Small intestine (tissue), 7 donors: Measurements from ENCODE around the gene ATP1A3. TPM values are rescaled to one million over a fixed set of nuclear protein-coding genes. Genes with fewer than 3 reads are reported as not detected.
A peak's percentile ranks its signal among the peaks of the same experiment; 100 is the strongest.
"Not testable (repeated sequence)": the region's sequence is repeated elsewhere in the genome, so short reads cannot be mapped to it uniquely, and the experiment has no call there.

Experiments
- DNase-seq, 2 donors: peaks; one replicate each; pipeline versions ENCODE4 v3.0.0 to v3.0.0-alpha.2; 2013
- FAIRE-seq: peaks from 2 replicates; lab custom pipeline; 2012; peaks lifted over from hg19 to GRCh38; lab: Jason Lieb, UNC
- H3K27ac ChIP-seq, 3 donors: one replicate each; pipeline ENCODE4 v1.5.1; 2013; ENCODE audit warnings: low read length in 2 of 3, mild to moderate bottlenecking in 2 of 3, control low read depth in 1 of 3, inconsistent platforms in 1 of 3, low read depth in 1 of 3, moderate library complexity in 1 of 3
- H3K27me3 ChIP-seq, 3 donors: one replicate each; pipeline ENCODE4 v1.6.1; 2013; ENCODE audit warnings: low read length in 3 of 3, inconsistent platforms in 1 of 3; ENCODE audit not compliant: control insufficient read depth in 3 of 3, insufficient read depth in 3 of 3
- H3K36me3 ChIP-seq, 3 donors: one replicate each; pipeline ENCODE4 v1.6.1; 2013; ENCODE audit warnings: low read length in 3 of 3, inconsistent platforms in 1 of 3, low read depth in 1 of 3, mild to moderate bottlenecking in 1 of 3, moderate library complexity in 1 of 3; ENCODE audit not compliant: control insufficient read depth in 3 of 3, insufficient read depth in 2 of 3
- H3K4me1 ChIP-seq, 3 donors: one replicate each; pipeline ENCODE4 v1.6.1; 2013; ENCODE audit warnings: low read length in 2 of 3, inconsistent platforms in 1 of 3, low read depth in 1 of 3, mild to moderate bottlenecking in 1 of 3, moderate library complexity in 1 of 3; ENCODE audit not compliant: control insufficient read depth in 3 of 3, insufficient read depth in 2 of 3
- H3K4me3 ChIP-seq, 3 donors: one replicate each; pipeline ENCODE4 v1.5.1; 2013; ENCODE audit warnings: low read length in 3 of 3, control low read depth in 1 of 3, inconsistent platforms in 1 of 3, low read depth in 1 of 3, mild to moderate bottlenecking in 1 of 3, moderate library complexity in 1 of 3
- H3K9me3 ChIP-seq, 2 donors: one replicate each; pipeline ENCODE4 v1.6.1; 2013; ENCODE audit warnings: low read depth in 1 of 2, low read length in 1 of 2; ENCODE audit not compliant: control insufficient read depth in 2 of 2, insufficient read depth in 1 of 2
- WGBS, 3 donors: extraction: QIAGEN DNeasy Blood & Tissue Kit; methylation state at CpG; one replicate each; pipeline ENCODE4 v1.1.7; 2013; 5-methylcytosine and 5-hydroxymethylcytosine counted together
- polyA plus RNA-seq, 4 donors: library from polyadenylated mRNA; stranded (reverse) in 3 of 4; unstranded in 1 of 4; fragments of 200-250 nt in 3 of 4; fragments of 120-200 nt in 1 of 4; gene quantifications; one replicate each; pipeline versions ENCODE4 v1.2.1 to v1.2.3, GENCODE V29; 2013
- donor health status: healthy with polysubstance abuse.
- donor health status: control.
- donor health status: control.
- donor health status: Bipolar disorder and iron deficiency.
- donor health status: healthy.

Gene ATP1A3
- polyA plus RNA-seq, 4 donors = 0.81 to 4.3 (median 1.3) TPM; not detected in 1

DNA sequence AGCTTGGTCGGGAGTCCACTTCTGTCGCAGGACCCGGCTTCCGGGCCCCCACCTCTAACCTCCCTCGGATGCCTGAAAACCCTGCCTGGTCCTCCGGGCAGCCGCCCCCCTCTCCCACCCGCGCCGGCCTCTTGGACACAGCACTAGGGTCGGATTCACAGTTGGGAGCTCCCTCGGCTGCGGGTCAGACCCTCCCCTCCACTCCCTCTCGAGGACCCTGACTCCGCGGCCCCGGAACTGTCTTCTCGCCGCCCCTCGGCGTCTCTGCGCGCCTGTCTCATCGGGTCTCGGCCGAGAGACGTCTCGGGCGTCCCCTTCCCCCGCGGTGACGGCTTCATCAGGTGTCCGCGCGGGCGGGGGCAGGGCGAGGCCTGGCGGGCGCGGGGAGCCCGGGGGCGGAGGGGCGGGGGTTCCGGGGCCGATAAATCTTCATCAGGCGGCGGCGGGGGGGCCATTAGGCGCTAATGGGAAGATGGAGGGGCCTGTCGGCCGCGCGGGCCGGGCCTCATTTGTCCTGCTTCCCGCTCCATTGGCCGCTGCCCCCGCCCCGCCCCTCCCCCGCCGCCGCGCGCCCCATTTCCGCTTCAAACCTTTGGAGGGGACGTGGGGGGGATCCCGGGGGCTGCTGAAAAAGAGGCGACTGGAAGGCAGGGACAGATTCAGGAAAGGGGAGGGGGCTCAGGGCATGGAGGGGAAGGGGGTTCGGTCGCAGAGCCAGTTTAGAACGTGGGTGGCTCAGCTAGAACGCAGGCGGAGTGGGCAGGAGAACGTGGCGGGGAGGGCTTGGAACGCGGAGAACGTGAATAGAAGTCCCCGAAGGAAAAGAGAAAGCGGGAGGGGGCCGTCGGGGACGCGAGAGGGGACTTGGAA lies 53.9 kb downstream of the ATP1A3 start:
- 3 to 6% (median 3%) methylated on average over 69 to 83 of the region's 83 CpGs for WGBS, 3 donors
- no peak for FAIRE-seq
- Histone ChIP-seq H3K9me3 (no peaks in the 10 kb centered on the region), H3K4me3 (peak overlapping the region; percentile 39 to 60 (median 58)), H3K27me3 (peaks cover 0 to 55% (median 0%) of the 10 kb centered on the region in 3 donors), H3K4me1 (peaks cover 0 to 4% (median 0%) of the 10 kb centered on the region in 3 donors), H3K27ac (peak overlapping the region in 2 of 3 donors; percentile 27 to 60), H3K36me3 (no peaks in the 10 kb centered on the region)
- peak in 1 of 2 donors; percentile 42 for DNase-seq

DNA sequence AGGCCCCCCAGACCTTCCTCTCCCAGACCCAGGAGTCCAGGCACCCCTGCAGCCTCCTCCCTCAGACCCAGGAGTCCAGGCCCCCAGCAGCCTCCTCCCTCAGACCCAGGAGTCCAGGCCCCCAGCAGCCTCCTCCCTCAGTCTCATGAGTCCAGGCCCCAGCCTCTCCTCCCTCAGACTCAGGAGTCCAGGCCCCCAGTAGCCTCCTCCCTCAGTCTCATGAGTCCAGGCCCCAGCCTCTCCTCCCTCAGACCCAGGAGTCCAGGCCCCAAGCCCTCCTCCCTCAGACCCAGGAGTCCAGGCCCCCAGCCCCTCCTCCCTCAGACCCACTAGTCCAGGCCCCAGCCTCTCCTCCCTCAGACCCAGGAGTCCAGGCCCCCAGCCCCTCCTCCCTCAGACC lies 54.8 kb downstream of the ATP1A3 start:
- not testable (repeated sequence) for H3K4me3 ChIP-seq, H3K27ac ChIP-seq, DNase-seq, H3K36me3 ChIP-seq, H3K4me1 ChIP-seq, FAIRE-seq, H3K9me3 ChIP-seq
- H3K27me3 ChIP-seq = peaks cover 0 to 64% (median 0%) of the 10 kb centered on the region in 3 donors

DNA sequence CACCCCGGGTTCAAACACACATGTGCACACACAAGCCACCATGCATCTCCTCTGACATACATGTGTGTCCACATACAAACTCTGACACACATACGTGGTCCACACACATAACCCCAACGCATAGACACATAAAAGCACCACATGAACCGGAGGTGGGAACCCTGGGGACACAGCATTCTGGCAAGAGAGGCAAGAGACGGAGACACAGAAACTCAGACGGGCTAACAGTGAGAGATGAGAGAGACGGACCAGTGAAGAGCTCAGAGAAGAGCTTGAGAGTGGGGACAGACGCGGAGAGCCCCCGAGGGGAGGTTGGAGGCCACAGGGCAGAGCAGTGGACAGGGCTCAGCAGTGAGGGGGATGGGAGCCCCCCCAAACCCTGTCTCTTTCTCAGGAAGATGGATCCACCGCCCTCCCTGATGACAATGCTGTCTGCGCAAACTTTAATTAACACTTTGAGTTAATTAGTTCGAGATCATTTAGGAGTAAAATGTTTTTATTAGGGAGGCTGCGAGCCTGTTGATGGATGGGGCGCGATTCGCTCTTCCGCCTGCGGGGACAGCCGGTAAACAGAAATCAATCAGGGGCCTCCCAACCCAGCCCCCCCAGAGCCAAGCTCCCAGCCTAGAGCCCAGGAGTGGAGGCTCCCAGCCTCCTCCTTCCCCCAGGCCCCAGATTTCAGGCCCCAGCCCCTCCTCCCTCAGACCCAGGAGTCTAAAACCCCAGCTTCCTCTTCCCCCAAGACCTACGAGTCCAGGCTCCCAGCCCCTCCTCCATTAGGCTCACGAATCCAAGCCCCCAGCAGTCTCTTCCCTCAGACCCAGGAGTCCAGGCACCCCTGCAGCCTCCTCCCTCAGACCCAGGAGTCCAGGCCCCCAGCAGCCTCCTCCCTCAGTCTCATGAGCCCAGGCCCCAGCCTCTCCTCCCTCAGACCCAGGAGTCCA lies 56.2 kb downstream of the ATP1A3 start:
- Histone ChIP-seq H3K9me3 (no peaks in the 10 kb centered on the region), H3K36me3 (no peaks in the 10 kb centered on the region), H3K27ac (no peak overlapping the region), H3K4me3 (no peak overlapping the region), H3K27me3 (peaks cover 0 to 74% (median 0%) of the 10 kb centered on the region in 3 donors), H3K4me1 (peaks cover 0 to 4% (median 0%) of the 10 kb centered on the region in 3 donors)
- no peak for FAIRE-seq
- DNase-seq = no peak
- 48 to 60% (median 58%) methylated on average over 22 of the region's 22 CpGs for WGBS, 3 donors

DNA sequence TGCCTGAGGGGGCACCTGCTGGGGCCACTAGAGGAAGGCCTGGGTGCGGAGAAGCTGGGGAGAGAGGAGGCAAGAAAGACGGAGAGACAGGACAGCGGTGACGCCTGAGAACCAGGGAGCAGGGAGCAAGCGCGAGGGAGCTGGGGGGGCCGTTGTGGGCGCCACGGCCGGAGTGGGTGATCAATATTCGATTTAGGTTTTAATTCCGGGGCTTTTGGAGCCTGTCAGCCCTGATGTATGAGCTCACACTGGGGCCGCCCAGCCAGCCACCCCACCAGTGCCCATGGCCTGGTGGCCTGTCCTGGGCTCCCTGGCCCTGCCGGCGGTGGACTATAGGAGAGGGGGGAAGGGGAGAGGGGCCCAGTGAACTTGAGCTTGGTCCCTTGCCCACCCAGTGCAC lies 57.1 kb downstream of the ATP1A3 start:
- 67 to 90% (median 79%) methylated on average over 7 to 15 of the region's 15 CpGs for WGBS, 3 donors

DNA sequence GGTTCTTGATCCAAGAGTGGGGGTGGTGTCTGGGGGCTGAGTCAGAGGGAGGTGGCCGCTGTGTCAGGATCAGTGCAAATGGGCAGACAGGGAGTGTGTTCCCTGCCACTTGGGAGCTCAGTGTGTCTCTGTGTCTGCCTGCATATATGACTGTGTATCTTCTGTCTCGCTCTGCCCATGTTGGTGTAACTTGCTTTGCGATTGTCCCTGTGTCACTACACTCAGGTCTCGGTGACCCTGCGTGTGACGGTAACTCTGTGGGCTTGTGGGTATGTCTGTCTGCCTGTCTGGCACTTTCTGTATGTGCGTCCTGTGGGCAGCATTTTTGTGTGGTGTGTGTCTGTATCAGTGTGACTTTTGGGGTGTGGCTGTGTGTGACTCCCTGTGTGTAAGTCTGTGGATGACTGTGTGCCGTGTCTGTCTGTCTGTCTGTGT lies 57.6 kb downstream of the ATP1A3 start:
- Histone ChIP-seq H3K27me3 (peaks cover 0 to 80% (median 8%) of the 10 kb centered on the region in 3 donors), H3K36me3 (no peaks in the 10 kb centered on the region), H3K4me3 (no peak overlapping the region), H3K9me3 (no peaks in the 10 kb centered on the region), H3K4me1 (peaks cover 0 to 4% (median 0%) of the 10 kb centered on the region in 3 donors), H3K27ac (no peak overlapping the region)
- no peak for DNase-seq
- FAIRE-seq = no peak
- WGBS, 3 donors = 51 to 68% (median 64%) methylated on average over 8 of the region's 8 CpGs

More for the DNA sequence above, 57.1 kb downstream of the ATP1A3 start:
- Histone ChIP-seq H3K36me3 (no peaks in the 10 kb centered on the region), H3K27me3 (peaks cover 0 to 79% (median 4%) of the 10 kb centered on the region in 3 donors), H3K27ac (no peak overlapping the region), H3K4me3 (no peak overlapping the region), H3K9me3 (no peaks in the 10 kb centered on the region), H3K4me1 (peaks cover 0 to 4% (median 0%) of the 10 kb centered on the region in 3 donors)
- DNase-seq = no peak
- FAIRE-seq = no peak

DNA sequence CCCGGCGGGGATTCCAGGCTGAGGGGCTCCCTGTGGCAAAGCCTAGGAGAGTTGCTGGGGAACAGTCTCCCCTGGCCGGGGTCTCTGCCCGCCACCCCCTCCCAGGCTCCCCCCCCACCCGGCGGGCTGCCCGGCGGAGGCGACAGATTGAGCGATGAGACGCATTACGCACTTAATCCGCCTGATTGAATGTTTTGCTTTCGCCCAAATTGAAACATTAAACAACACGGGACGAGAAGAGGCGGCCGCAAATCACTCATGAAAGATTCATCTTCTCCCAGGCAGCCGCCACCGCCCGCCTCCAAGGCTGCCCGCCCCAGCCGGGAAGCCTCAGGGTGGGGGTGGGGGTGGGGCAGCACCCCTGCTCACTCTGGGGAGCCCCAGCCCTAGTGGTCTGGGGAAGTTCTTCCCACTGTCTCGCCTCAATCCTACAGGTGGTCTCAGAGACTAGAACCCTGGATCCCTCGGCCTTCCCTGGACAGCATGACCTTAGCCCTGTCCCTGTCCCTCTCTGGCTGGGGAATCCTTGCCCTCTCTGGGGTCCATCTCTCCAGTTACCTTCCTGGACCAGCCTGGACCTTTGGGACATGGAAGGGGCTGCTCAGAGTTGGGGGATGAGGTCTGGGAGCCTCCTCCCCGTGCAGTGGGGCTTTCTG lies 58.1 kb downstream of the ATP1A3 start:
- Histone ChIP-seq H3K4me3 (no peak overlapping the region), H3K4me1 (peaks cover 0 to 4% (median 0%) of the 10 kb centered on the region in 3 donors), H3K27me3 (peaks cover 0 to 80% (median 12%) of the 10 kb centered on the region in 3 donors), H3K27ac (no peak overlapping the region), H3K9me3 (no peaks in the 10 kb centered on the region), H3K36me3 (no peaks in the 10 kb centered on the region)
- FAIRE-seq = no peak
- 14 to 25% (median 23%) methylated on average over 25 to 26 of the region's 26 CpGs for WGBS, 3 donors
- no peak for DNase-seq

DNA sequence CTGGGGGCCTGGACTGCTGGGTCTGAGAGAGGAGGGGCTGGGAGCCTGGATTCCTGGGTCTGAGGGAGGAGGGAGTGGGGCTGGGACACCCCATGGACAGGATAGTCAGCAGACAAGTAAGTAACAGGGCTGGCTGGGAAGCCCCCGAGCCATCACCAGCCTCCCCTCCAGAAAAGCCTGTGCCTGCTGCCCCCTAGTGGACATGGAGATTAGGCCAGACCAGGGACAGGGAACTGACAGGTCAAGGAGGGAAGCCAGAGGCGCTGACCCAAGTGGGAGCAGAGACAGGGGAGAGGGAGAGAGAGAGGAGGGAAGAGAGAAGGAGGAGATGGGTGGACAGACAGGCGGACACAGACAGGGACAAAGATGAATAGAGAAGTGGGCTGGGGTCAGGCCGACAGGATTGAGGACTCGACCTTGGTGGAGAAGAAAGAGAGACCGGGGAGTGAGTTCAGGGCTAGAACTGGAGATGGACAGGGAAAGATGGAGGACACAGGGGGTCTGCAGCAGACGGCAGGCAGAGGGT lies 59.1 kb downstream of the ATP1A3 start:
- peaks cover 0 to 3% (median 0%) of the 10 kb centered on the region in 3 donors for H3K4me1 ChIP-seq
- WGBS, 3 donors = 18 to 24% (median 20%) methylated on average over 7 of the region's 7 CpGs
- DNase-seq (peak; percentile 69 to 71), FAIRE-seq (no peak)
- peaks cover 0 to 84% (median 16%) of the 10 kb centered on the region in 3 donors for H3K27me3 ChIP-seq
- H3K4me3 ChIP-seq = no peak overlapping the region
- H3K36me3 ChIP-seq = no peaks in the 10 kb centered on the region
- H3K27ac ChIP-seq = no peak overlapping the region
- H3K9me3 ChIP-seq = no peaks in the 10 kb centered on the region
